HEK293T (cell line): ENCODE measurements around the gene RBBP8.

Experiments
- ARNT ChIP-seq: fragments of 450-650 bp; IDR thresholded peaks from 2 replicates; pipeline ENCODE4 v1.6.1; 2017; ENCODE audit warnings: mild to moderate bottlenecking
- ELF4 ChIP-seq: fragments of 450-650 bp; IDR thresholded peaks from 2 replicates; pipeline ENCODE4 v1.6.1; 2017; ENCODE audit warnings: antibody characterized with exemption
- LEF1 ChIP-seq: fragments of 450-650 bp; IDR thresholded peaks from 2 replicates; pipeline ENCODE4 v1.6.1; 2017; ENCODE audit warnings: mild to moderate bottlenecking, borderline replicate concordance
- SP1 ChIP-seq: fragments of 450-650 bp; IDR thresholded peaks from 2 replicates; pipeline ENCODE4 v1.6.1; 2017
- TARDBP ChIP-seq: fragments of 450-650 bp; IDR thresholded peaks from 2 replicates; pipeline ENCODE4 v1.6.1; 2016

- TF ChIP-seq ARNT (no peak), TARDBP (no peak), LEF1 (no peak), ELF4 (no peak), SP1 (no peak)
Observed at GRCh38 chr18:22985250-22985649, 52.1 kb downstream of the RBBP8 start.
